ENCODE data around the gene STPG3. TPM values are rescaled to one million over a fixed set of nuclear protein-coding genes. Genes with fewer than 3 reads are reported as not detected.

Gene STPG3
- total and polyA plus RNA-seq, 2 of the 13 experiments (the other 11 are each of a cell fraction or from before 2014, with no cell fraction given): not detected

GRCh38 chr9:137241490-137242268 is 9.4 kb upstream of the STPG3 start (continued):
- no peak for TF ChIP-seq NFAT5 (CRISPR knock-in tag; IDR thresholded peaks at IDR 0.05)
- TF ChIP-seq ONECUT2 (CRISPR knock-in tag; IDR thresholded peaks at IDR 0.05): no peak
- TF ChIP-seq ZNF136 (CRISPR knock-in tag; IDR thresholded peaks at IDR 0.05; ENCODE audit: low read depth): no peak
- TF ChIP-seq JUN (CRISPR knock-in tag; IDR thresholded peaks at IDR 0.05): no peak
- TF ChIP-seq TBL1XR1 (IDR thresholded peaks at IDR 0.05; ENCODE audit: borderline replicate concordance, low read length, partially characterized antibody): no peak
- TF ChIP-seq ARNTL (CRISPR knock-in tag; IDR thresholded peaks at IDR 0.05): no peak
- 0 out of 2 replicates have a peak, but pooled peaks have one; percentile 30 for TF ChIP-seq ZNF546 (CRISPR knock-in tag; conservative IDR thresholded peaks at IDR 0.05)
- TF ChIP-seq SMARCC2 (IDR thresholded peaks at IDR 0.05): no peak
- 0 out of 2 replicates have a peak, but pooled peaks have one; percentile 15 for TF ChIP-seq ZNF670 (CRISPR knock-in tag; IDR thresholded peaks at IDR 0.05; ENCODE audit: borderline replicate concordance)
- no peak for TF ChIP-seq ZNF879 (CRISPR knock-in tag; IDR thresholded peaks at IDR 0.05)
- TF ChIP-seq PRDM10 (CRISPR knock-in tag; IDR thresholded peaks at IDR 0.05; ENCODE audit: low read depth): no peak
- no peak for TF ChIP-seq ZNF329 (CRISPR knock-in tag; IDR thresholded peaks at IDR 0.05; ENCODE audit: low read depth)
- no peak for TF ChIP-seq ZNF678 (CRISPR knock-in tag; IDR thresholded peaks at IDR 0.05)
- TF ChIP-seq FOXP4 (CRISPR knock-in tag; IDR thresholded peaks at IDR 0.05): no peak
- TF ChIP-seq XRCC5 (optimal IDR thresholded peaks at IDR 0.05; ENCODE audit: low read length): peak; percentile 43
- TF ChIP-seq ZSCAN21 (CRISPR knock-in tag; IDR thresholded peaks at IDR 0.05; ENCODE audit: borderline replicate concordance): no peak
- TF ChIP-seq ZNF792 (CRISPR knock-in tag; IDR thresholded peaks at IDR 0.05): no peak
- TF ChIP-seq ZSCAN9 (CRISPR knock-in tag; IDR thresholded peaks at IDR 0.05; ENCODE audit: borderline replicate concordance): no peak

All from HepG2 (cell line).